ENCODE data around the gene RIN3.

Gene RIN3

DNA sequence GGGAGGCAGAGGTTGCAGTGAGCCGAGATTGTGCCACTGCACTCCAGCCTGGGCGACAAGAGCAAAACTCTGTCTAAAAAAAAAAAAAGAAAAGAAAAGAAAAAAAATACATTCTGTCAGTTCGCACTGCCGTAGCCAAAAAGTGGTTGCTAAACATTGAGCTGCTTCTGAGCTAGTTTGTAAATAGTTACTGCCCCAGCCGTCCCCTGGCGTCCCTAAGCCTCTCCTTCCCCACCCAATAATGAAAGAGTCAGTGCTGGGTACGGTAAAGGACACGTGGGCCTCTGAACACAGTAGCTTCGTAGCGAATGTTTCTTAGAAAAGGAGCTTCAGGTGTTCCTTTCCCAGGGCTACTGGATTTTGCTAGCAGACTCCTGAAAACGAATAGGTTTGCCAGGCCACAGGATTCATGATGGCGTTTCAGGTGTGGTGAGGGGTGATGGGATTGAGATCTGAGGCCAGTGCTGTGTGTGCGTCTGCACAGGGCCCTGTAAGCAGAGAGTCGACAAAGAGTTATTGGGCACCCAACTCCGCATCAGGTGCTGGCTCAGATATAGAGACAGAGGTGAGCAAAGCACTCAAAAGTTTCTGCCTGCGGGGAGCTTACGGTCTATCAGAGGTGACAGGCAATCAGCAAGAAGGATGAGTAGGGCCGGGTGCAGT is 140.8 kb downstream of the RIN3 start:
- FAIRE-seq, result peak; percentile 64
- DNase-seq (ENCODE audit: extremely low spot score, insufficient read length, low read depth), result no peak

DNA sequence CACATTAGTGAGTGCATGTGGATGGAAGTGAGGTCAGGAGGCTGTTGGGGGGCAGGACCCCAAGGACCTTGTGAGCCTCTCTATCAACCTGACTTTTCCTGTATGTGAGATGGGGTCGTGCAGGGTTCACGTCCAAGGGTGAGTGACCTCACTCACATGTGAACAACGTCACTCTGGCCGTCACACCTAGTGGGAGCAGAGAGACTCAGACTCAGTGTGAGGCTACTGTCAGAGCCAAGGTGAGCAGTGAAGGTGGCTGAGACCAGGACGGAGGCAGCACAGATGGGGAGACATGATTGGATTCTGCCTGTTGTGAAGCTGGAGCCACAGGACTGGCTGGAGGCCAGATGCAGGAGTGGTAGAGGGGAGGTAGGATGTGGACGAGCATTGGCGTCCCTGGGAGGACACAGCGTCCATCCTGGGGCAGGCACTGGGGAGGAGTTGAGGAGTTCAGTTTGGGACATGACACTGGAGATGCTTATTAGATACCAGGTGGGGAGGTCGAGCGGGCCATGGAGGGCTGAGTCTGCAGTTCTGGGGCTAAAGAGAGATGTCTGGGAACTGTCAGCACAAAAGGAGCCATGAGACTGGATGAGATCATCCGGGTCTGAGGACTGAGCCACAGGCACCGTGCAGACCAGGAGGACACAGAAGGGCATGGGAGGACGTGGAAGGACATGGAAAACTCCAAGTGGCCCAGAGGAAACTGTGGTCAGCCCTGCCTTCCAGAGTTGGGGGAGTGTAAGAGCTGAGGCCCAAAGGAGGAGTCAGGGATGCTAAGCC is 142.0 kb downstream of the RIN3 start:
- FAIRE-seq (no peak), DNase-seq (ENCODE audit: extremely low spot score, insufficient read length, low read depth) (no peak)

- FAIRE-seq, result no peak
- no peak for DNase-seq (ENCODE audit: extremely low spot score, insufficient read length, low read depth)
Observed at GRCh38 chr14:92656306-92657081, 142.9 kb downstream of the RIN3 start.

DNA sequence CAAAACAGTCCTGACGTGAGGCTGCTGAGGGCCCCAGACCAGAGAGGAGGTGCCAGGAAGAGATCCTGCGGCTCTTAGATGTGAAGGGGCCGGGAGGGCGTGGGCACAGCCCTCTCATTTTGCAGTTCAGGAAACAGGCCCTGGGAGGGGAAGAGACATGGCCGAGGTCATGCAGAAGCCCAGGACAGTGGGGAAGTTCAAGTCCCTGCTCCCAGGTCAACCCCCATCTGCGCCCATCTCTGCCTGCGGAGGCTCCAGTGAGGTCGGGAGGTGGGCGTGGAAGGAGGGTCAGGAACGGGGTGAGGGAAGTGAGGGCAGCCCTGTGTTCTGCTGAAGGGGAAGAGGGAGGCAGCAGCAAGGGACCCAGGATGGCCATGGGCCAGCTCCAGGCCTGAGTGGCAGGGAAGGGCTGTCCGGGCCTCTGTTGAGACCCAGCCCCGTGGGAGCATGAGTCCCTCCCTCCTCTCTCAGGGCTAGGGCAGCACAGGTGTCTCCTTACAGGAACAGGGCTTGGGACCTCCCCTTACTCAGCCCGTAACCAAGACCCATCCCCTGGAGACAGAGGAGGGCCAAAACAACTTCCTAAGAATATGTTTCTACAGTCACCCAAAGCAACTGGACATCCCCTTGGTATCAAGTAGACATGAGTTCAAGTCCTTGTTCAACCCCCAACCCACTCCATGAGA is 144.0 kb downstream of the RIN3 start:
- DNase-seq (ENCODE audit: extremely low spot score, insufficient read length, low read depth) (no peak), FAIRE-seq (no peak)

DNA sequence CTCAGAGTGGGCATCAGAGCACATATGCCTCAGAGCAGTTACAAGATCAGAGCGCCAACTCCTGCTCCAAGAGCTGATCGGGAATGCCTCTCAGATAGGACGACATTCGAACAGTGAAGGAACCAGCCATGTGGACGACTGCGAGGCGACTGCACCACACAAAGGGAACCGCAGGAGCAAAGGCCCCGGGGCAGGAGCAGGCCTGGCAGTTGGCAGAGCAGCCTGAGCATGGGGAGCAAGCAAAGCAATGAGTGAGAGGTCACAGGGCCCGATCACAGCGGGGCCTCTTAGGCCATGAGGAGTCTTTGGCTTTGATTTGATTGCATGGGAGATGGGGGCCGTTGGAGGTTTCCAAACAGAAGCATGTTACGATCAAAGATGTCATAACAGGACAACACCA is 144.6 kb downstream of the RIN3 start:
- FAIRE-seq (no peak), DNase-seq (ENCODE audit: extremely low spot score, insufficient read length, low read depth) (no peak)

DNA sequence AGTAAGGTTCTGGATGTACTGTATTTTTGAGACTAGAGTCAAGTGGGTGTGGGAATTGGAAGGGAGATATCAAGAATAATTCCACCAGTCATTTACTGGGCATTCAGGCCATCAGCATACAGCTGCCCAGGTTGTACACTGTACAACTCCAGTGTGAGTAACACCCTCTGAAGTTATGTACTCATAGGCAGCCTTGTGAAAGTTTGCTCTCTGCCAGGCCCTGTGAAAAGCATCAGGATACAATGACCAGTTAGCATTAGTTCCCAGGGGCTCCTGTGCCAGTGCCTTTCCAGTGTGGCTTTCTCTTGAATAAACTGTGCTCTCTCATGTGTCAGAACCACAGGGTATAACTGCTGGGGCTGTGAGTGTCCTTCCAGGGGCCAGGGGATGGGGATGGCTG is 145.1 kb downstream of the RIN3 start:
- FAIRE-seq (no peak), DNase-seq (ENCODE audit: extremely low spot score, insufficient read length, low read depth) (no peak)

- no peak for DNase-seq (ENCODE audit: extremely low spot score, insufficient read length, low read depth)
- FAIRE-seq, result peak; percentile 71
Observed at GRCh38 chr14:92659765-92660561, 146.4 kb downstream of the RIN3 start.

GRCh38 chr14:92660571-92660970 is 147.0 kb downstream of the RIN3 start:
- no peak for DNase-seq (ENCODE audit: extremely low spot score, insufficient read length, low read depth)
- no peak for FAIRE-seq

- DNase-seq (ENCODE audit: extremely low spot score, insufficient read length, low read depth) (no peak), FAIRE-seq (no peak)
Observed at GRCh38 chr14:92663049-92663448, 149.5 kb downstream of the RIN3 start.

GRCh38 chr14:92665661-92666110 is 152.1 kb downstream of the RIN3 start:
- peak; percentile 60 for FAIRE-seq

DNA sequence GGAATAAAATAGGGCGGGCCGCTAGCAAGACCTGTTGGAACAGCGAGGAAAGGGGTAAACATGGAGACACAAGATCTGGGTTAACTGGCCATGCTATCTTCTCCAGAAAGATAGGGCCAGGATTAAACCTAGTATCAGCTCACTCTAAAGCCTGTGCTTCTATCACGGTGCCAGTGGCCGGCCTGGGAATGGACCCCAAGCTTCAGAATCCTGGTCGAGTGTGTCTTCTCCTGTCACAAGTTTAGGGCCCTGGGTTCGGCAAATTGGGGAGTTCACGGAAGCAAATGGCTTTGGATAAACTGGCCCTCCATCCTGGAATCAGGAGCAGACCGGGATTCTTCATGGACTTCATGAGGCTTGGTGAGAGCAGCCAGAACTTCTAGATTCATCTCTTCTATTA is 152.7 kb downstream of the RIN3 start:
- no peak for FAIRE-seq
- DNase-seq (ENCODE audit: extremely low spot score, insufficient read length, low read depth), result no peak

More at GRCh38 chr14:92665661-92666110, 152.1 kb downstream of the RIN3 start:
- DNase-seq (ENCODE audit: extremely low spot score, insufficient read length, low read depth), result no peak

DNA sequence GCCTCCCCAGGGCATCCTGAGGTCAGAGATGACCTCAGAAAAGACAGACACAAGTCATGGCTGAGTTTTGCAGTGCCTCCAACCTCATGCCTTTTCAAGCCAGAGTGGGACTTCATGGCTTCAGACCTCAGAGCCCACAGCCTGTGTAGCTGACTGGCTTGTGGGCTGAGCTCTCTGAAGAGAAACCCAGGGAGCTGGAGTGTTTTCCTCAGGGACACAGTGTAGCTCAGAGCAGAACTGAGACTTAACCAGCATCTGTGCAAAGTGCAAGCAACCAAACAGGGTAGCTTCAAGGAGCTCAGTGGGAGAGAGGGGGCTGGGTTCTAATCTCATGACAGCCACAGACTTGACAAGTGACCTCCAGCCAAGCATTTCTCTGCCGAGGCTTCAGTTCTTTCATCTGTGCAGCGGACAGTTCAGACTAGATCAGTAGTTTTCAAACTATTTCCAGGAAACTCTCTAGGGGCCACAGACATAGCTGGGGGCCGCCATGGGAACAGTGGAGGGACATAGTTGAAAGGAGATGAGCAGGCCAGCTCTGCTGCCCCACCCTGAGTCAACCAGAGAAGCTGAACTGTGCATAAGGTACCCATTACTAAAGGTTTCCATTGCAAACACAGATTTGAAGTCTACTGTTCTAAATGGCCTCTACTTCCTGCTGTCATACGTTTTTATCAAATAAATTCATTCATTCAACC is 154.8 kb downstream of the RIN3 start:
- DNase-seq (ENCODE audit: extremely low spot score, insufficient read length, low read depth), result no peak
- peak; percentile 74 for FAIRE-seq

GRCh38 chr14:92670160-92670559 is 156.6 kb downstream of the RIN3 start:
- peak; percentile 86 for FAIRE-seq
- no peak for DNase-seq (ENCODE audit: extremely low spot score, insufficient read length, low read depth)

GRCh38 chr14:92670643-92671366 is 157.2 kb downstream of the RIN3 start:
- DNase-seq (ENCODE audit: extremely low spot score, insufficient read length, low read depth) (no peak), FAIRE-seq (no peak)

- no peak for FAIRE-seq
- no peak for DNase-seq (ENCODE audit: extremely low spot score, insufficient read length, low read depth)
Observed at GRCh38 chr14:92673601-92674150, 160.1 kb downstream of the RIN3 start.

DNA sequence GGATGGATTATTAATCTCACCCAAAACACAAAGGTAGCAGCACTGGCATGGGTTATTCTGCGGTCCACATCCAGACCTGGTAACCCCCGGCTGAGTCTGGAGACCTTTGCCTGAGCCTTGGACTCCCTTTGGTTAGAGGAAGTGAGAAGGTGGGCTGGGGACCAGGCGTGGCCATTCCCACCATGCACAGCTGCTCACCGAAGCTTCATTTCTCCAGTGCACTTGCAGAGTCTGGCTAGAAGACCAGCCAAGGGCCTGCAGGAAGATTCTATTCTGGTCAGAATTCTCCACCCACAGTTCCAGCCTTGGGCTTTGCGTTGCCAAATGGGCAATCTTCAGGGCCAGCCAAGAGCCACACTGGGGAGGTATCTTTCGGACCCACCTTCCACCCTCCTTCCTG is 161.8 kb downstream of the RIN3 start:
- peak; percentile 83 for FAIRE-seq

DNA sequence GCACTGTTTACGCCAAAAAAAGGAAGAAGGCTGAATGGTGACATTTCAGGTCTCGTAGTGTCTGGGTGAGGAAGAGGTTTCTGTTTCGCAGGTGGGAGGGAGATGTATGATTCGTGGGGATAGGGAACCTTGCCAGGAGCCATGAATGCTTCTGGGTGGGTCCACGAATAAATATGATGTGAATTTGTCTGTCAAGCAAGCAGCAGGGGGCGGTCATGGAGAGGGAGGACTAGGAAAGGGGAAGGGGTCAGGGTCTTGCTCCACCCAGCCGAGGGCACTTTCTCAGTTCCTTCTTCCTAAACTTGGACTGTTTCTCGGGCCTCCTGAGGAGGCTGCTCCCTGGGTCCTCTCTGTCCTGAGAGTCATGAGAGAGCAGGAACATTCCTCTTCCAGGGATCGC is 162.4 kb downstream of the RIN3 start:
- no peak for FAIRE-seq
- no peak for DNase-seq (ENCODE audit: extremely low spot score, insufficient read length, low read depth)

More for the DNA sequence above, 161.8 kb downstream of the RIN3 start:
- no peak for DNase-seq (ENCODE audit: extremely low spot score, insufficient read length, low read depth)

All from GM18507 (cell line).